Stromal cell of bone marrow (primary cell): Measurements from ENCODE around the gene GLI3.
A peak's percentile ranks its signal among the peaks of the same experiment; 100 is the strongest.

ENCODE experiments used
- DNase-seq: peaks from one replicate; pipeline ENCODE4 v3.0.0-alpha.2; 2012; ENCODE audit warnings: low read depth

GLI3 gene

GRCh38 chr7:42105554-42106358 lies 131.3 kb downstream of the GLI3 start:
- no peak for DNase-seq

GRCh38 chr7:42104694-42105093 lies 132.3 kb downstream of the GLI3 start:
- DNase-seq = no peak

- no peak for DNase-seq
Measured at GRCh38 chr7:42104231-42104630, 132.8 kb downstream of the GLI3 start.

- DNase-seq = no peak
Measured at GRCh38 chr7:42103456-42103855, 133.6 kb downstream of the GLI3 start.

GRCh38 chr7:42103020-42103419 lies 134.0 kb downstream of the GLI3 start:
- DNase-seq = no peak

GRCh38 chr7:42102301-42102700 lies 134.7 kb downstream of the GLI3 start:
- DNase-seq = no peak

- no peak for DNase-seq
Measured at GRCh38 chr7:42100156-42100508, 136.9 kb downstream of the GLI3 start.

GRCh38 chr7:42099470-42100155 lies 137.4 kb downstream of the GLI3 start:
- no peak for DNase-seq

GRCh38 chr7:42099066-42099465 lies 137.9 kb downstream of the GLI3 start:
- no peak for DNase-seq

- peak; percentile 86 for DNase-seq
Measured at GRCh38 chr7:42097752-42098151, 139.3 kb downstream of the GLI3 start.

- DNase-seq = peak; percentile 36
Measured at GRCh38 chr7:42096681-42097561, 140.1 kb downstream of the GLI3 start.

GRCh38 chr7:42096268-42096667 lies 140.7 kb downstream of the GLI3 start:
- DNase-seq = no peak

- no peak for DNase-seq
Measured at GRCh38 chr7:42095791-42096190, 141.2 kb downstream of the GLI3 start.

- no peak for DNase-seq
Measured at GRCh38 chr7:42093349-42093905, 143.6 kb downstream of the GLI3 start.

- no peak for DNase-seq
Measured at GRCh38 chr7:42091461-42092291, 145.3 kb downstream of the GLI3 start.

- DNase-seq = no peak
Measured at GRCh38 chr7:42090806-42091205, 146.2 kb downstream of the GLI3 start.

GRCh38 chr7:42090056-42090455 lies 147.0 kb downstream of the GLI3 start:
- no peak for DNase-seq

- DNase-seq = no peak
Measured at GRCh38 chr7:42087616-42088015, 149.4 kb downstream of the GLI3 start.

- no peak for DNase-seq
Measured at GRCh38 chr7:42085531-42085930, 151.5 kb downstream of the GLI3 start.

GRCh38 chr7:42084263-42084662 lies 152.7 kb downstream of the GLI3 start:
- DNase-seq = no peak

GRCh38 chr7:42083284-42083683 lies 153.7 kb downstream of the GLI3 start:
- no peak for DNase-seq
